ENCODE data around the gene CGREF1. TPM values are rescaled to one million over a fixed set of nuclear protein-coding genes. Genes with fewer than 3 reads are reported as not detected.

The CGREF1 gene
- total and polyA plus RNA-seq, 2 donors (not counting 3 experiments of a cell fraction or from before 2014, with no cell fraction given), result 2.9 to 5.8 TPM

GRCh38 chr2:27133905-27134780, 15.2 kb upstream of the CGREF1 start, which contains the start of gene PREB:
Gene PREB, minus strand, starts transcription at chr2:27134636. Its CDS starts 215 bp downstream, at chr2:27134421.
- intact Hi-C loops (cut with micrococcal nuclease), result loop anchor here (1.0 kb wide), 4 partner anchors 11 to 83 kb away; partner anchors contain the start of genes ABHD1, AGBL5, ATRAID and KHK
- Histone ChIP-seq H3K9ac (replicated peaks; ENCODE audit: extremely low read depth, insufficient read depth, low read length) (peak within 1 kb of the TSS; percentile 86), H3K4me1 (ENCODE audit: control insufficient read depth, extremely low read depth, insufficient read depth, low read length) (peaks cover 10% of the 10 kb centered on the region), H4K20me1 (replicated peaks; ENCODE audit: control insufficient read depth, extremely low read depth, insufficient read depth, low read length) (no peaks in the 10 kb centered on the region), H3K9me3 (replicated peaks; ENCODE audit: control insufficient read depth, insufficient read depth, low read length) (no peaks in the 10 kb centered on the region), H3K36me3 (ENCODE audit: control insufficient read depth in 2 of 2, extremely low read depth in 1 of 2, insufficient read depth in 2 of 2, low read length in 2 of 2) (peaks cover 6 to 27% of the 10 kb centered on the region in 2 experiments), H3K79me2 (ENCODE audit: control insufficient read depth, insufficient read depth, low read length) (peaks cover 18% of the 10 kb centered on the region), H3K9me1 (replicated peaks; ENCODE audit: control insufficient read depth, extremely low read depth, insufficient read depth, low read length) (no peaks in the 10 kb centered on the region), H2AFZ (ENCODE audit: low read depth, low read length) (peak within 1 kb of the TSS; percentile 94), H3K4me3 (replicated peaks in 1 of 3; ENCODE audit: insufficient read depth in 1 of 3, low read depth in 1 of 3, low read length in 3 of 3) (peak within 1 kb of the TSS; percentile 78 to 97 (median 84)), H3K27me3 (ENCODE audit: control insufficient read depth in 2 of 2, insufficient read depth in 2 of 2, low read length in 2 of 2) (no peaks in the 10 kb centered on the region), H3K27ac (ENCODE audit: insufficient read depth, low read depth, low read length) (peak within 1 kb of the TSS; percentile 72), H3K4me2 (ENCODE audit: insufficient read depth, low read length) (peak within 1 kb of the TSS; percentile 87)
- peak; percentile 97 for DNase-seq (ENCODE audit: low read depth, low spot score)
- ChIA-PET POLR2A (interaction anchor here (1.5 to 1.9 kb wide), 2 partner anchors 10 to 84 kb away, joined by 3 to 7 read pairs; partner anchors contain the start of gene ABHD1), CTCF (interaction anchor here (0.6 to 2.2 kb wide), 16 partner anchors 9 to 169 kb away, joined by 3 to 14 read pairs (median 4); partner anchors contain the start of genes ABHD1, AGBL5, KHK and TRIM54)
- FAIRE-seq, result peak; percentile 96
- BruUV-seq (replicated peaks), result no TSS peak
- dilution Hi-C loops (cut with MboI; ENCODE audit: extremely low pct_ligation_motif_present, low sequenced_read_pairs), result no loop called here
- no peak for TF ChIP-seq FOS (IDR thresholded peaks at IDR 0.05; ENCODE audit: borderline replicate concordance, insufficient read depth, low read length)
- TF ChIP-seq, protein P1, sequence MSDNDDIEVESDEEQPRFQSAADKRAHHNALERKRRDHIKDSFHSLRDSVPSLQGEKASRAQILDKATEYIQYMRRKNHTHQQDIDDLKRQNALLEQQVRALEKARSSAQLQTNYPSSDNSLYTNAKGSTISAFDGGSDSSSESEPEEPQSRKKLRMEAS (IDR thresholded peaks at IDR 0.05; ENCODE audit: insufficient read depth, insufficient read length), result no peak
- TF ChIP-seq POLR2A (IDR thresholded peaks at IDR 0.05; ENCODE audit: low read depth, low read length), result peak; percentile 90
- TF ChIP-seq, protein P2, sequence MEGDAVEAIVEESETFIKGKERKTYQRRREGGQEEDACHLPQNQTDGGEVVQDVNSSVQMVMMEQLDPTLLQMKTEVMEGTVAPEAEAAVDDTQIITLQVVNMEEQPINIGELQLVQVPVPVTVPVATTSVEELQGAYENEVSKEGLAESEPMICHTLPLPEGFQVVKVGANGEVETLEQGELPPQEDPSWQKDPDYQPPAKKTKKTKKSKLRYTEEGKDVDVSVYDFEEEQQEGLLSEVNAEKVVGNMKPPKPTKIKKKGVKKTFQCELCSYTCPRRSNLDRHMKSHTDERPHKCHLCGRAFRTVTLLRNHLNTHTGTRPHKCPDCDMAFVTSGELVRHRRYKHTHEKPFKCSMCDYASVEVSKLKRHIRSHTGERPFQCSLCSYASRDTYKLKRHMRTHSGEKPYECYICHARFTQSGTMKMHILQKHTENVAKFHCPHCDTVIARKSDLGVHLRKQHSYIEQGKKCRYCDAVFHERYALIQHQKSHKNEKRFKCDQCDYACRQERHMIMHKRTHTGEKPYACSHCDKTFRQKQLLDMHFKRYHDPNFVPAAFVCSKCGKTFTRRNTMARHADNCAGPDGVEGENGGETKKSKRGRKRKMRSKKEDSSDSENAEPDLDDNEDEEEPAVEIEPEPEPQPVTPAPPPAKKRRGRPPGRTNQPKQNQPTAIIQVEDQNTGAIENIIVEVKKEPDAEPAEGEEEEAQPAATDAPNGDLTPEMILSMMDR (IDR thresholded peaks at IDR 0.05; ENCODE audit: extremely low read depth in 1 of 2, insufficient read depth in 1 of 2, low read depth in 1 of 2, low read length in 2 of 2), result peak; percentile 13 to 48
- peak; percentile 90 for TF ChIP-seq POLR2AphosphoS5 (IDR thresholded peaks at IDR 0.05; ENCODE audit: insufficient read depth, low read depth, low read length)

Measured in endothelial cell of umbilical vein (primary cell).